Measurements from ENCODE around the gene FMR1NB.

The FMR1NB gene

DNA sequence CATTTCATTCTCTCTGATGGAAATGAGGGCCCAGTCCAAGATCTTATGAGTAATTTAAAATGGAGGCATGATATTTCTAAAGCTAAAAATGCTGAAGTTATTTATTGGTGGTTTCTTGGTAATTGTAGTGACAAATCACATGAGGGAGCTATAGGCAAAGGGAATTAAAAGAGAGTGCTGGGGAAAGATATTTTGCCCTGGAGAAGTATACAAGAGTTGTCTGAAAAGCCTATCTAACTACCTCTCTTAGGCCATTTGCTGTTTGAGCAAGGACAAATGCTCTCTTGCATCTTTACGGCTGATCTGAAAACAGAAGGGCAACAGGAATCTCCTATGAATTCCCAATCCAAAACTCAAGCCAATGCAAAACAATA lies 89.4 kb downstream of the FMR1NB start:
- no peak for DNase-seq (ENCODE audit: low read depth in 2 of 2)
